CD14-positive monocyte (primary cell): ENCODE measurements around the gene TANC1. TPM values are rescaled to one million over a fixed set of nuclear protein-coding genes. Genes with fewer than 3 reads are reported as not detected.

Experiments used
- DNase-seq, 3 donors: peaks; one replicate each; pipeline ENCODE4 v3.0.0-alpha.2; 2011 to 2022
- H2AFZ ChIP-seq: 2 replicates; pipeline ENCODE4 v1.6.0; 2012; ENCODE audit warnings: mild to moderate bottlenecking, low read depth, low read length, inconsistent platforms; ENCODE audit not compliant: insufficient read depth, poor library complexity, severe bottlenecking
- H3K27ac ChIP-seq, 2 donors: 1 replicate in 1 of 2; 2 replicates in 1 of 2; pipeline ENCODE4 v1.5.1; 2012 to 2013; ENCODE audit warnings: low read length in 2 of 2, control low read depth in 1 of 2, inconsistent platforms in 1 of 2, low read depth in 1 of 2, mild to moderate bottlenecking in 1 of 2
- H3K27me3 ChIP-seq, 2 donors: one replicate each; pipeline versions ENCODE4 v1.6.0 to v1.6.1; 2011 to 2013; ENCODE audit warnings: low read length in 2 of 2; ENCODE audit not compliant: control insufficient read depth in 2 of 2, insufficient read depth in 2 of 2
- H3K36me3 ChIP-seq, 2 donors: replicated peaks in 1 of 2; 1 replicate in 1 of 2; 2 replicates in 1 of 2; pipeline versions ENCODE4 v1.5.1 to v1.6.1; 2012 to 2013; ENCODE audit warnings: low read length in 2 of 2, control low read depth in 1 of 2, inconsistent platforms in 1 of 2, mild to moderate bottlenecking in 1 of 2; ENCODE audit not compliant: insufficient read depth in 2 of 2, control insufficient read depth in 1 of 2
- H3K4me1 ChIP-seq, 2 donors: 1 replicate in 1 of 2; 2 replicates in 1 of 2; pipeline versions ENCODE4 v1.5.1 to v1.6.1; 2012 to 2013; ENCODE audit warnings: low read length in 2 of 2, control low read depth in 1 of 2, inconsistent platforms in 1 of 2, mild to moderate bottlenecking in 1 of 2, moderate library complexity in 1 of 2; ENCODE audit not compliant: insufficient read depth in 2 of 2, control insufficient read depth in 1 of 2
- H3K4me2 ChIP-seq: replicated peaks from 2 replicates; pipeline ENCODE3; 2012; ENCODE audit warnings: low read length, moderate library complexity, mild to moderate bottlenecking; ENCODE audit not compliant: poor library complexity, severe bottlenecking; ENCODE audit errors: extremely low read depth
- H3K4me3 ChIP-seq, 3 experiments: fragments of 200-600 bp in 1 of 3; sonication (generic) in 1 of 3; replicated peaks in 1 of 3; 1 replicate in 2 of 3; 2 replicates in 1 of 3; pipeline ENCODE4 v1.5.1; 2011 to 2013; ENCODE audit warnings: low read length in 3 of 3, mild to moderate bottlenecking in 3 of 3, control low read depth in 2 of 3, low read depth in 2 of 3, inconsistent platforms in 1 of 3, moderate library complexity in 1 of 3
- H3K79me2 ChIP-seq: 2 replicates; pipeline ENCODE4 v1.6.0; 2012; ENCODE audit warnings: mild to moderate bottlenecking, control low read depth, inconsistent platforms, low read length, moderate library complexity; ENCODE audit not compliant: insufficient read depth
- H3K9ac ChIP-seq: 2 replicates; pipeline ENCODE4 v1.6.0; 2017; ENCODE audit warnings: low read length, mild to moderate bottlenecking; ENCODE audit not compliant: insufficient read depth, poor library complexity, severe bottlenecking
- H3K9me3 ChIP-seq, 2 donors: replicated peaks in 1 of 2; 1 replicate in 1 of 2; 2 replicates in 1 of 2; pipeline versions ENCODE4 v1.5.1 to v1.6.1; 2012 to 2013; ENCODE audit warnings: low read length in 2 of 2, control low read depth in 1 of 2; ENCODE audit not compliant: control insufficient read depth in 1 of 2, insufficient read depth in 1 of 2
- H4K20me1 ChIP-seq: 2 replicates; pipeline ENCODE4 v1.6.0; 2012; ENCODE audit warnings: mild to moderate bottlenecking, low read length, control low read depth, moderate library complexity; ENCODE audit not compliant: insufficient read depth
- H3K27ac Mint-ChIP-seq, 7 donors: one replicate each; pipeline ENCODE4 v1.8.0; 2020; ENCODE audit warnings: mild to moderate bottlenecking in 7 of 7, mixed read lengths in 7 of 7, moderate library complexity in 6 of 7, inconsistent platforms in 2 of 7
- H3K27me3 Mint-ChIP-seq, 3 donors: one replicate each; pipeline ENCODE4 v1.8.0; 2021 to 2022; ENCODE audit warnings: low read depth in 3 of 3, mild to moderate bottlenecking in 3 of 3, mixed read lengths in 3 of 3, moderate library complexity in 3 of 3, inconsistent platforms in 1 of 3
- H3K36me3 Mint-ChIP-seq, 2 donors: one replicate each; pipeline ENCODE4 v1.8.0; 2020; ENCODE audit warnings: mixed read lengths in 2 of 2, inconsistent platforms in 1 of 2, mild to moderate bottlenecking in 1 of 2
- H3K4me1 Mint-ChIP-seq: one replicate; pipeline ENCODE4 v1.8.0; 2020; ENCODE audit warnings: mild to moderate bottlenecking, mixed read lengths
- H3K4me3 Mint-ChIP-seq, 2 donors: one replicate each; pipeline ENCODE4 v1.8.0; 2020; ENCODE audit warnings: mild to moderate bottlenecking in 2 of 2, mixed read lengths in 2 of 2, moderate library complexity in 1 of 2
- H3K9me3 Mint-ChIP-seq, 7 donors: one replicate each; pipeline ENCODE4 v1.8.0; 2020 to 2022; ENCODE audit warnings: mixed read lengths in 7 of 7, mild to moderate bottlenecking in 6 of 7, moderate library complexity in 6 of 7, inconsistent platforms in 2 of 7
- WGBS: methylation state at CpG from one replicate; pipeline ENCODE4 v1.1.5; 2013; ENCODE audit warnings: missing lambda C conversion rate; ENCODE audit not compliant: insufficient coverage; 5-methylcytosine and 5-hydroxymethylcytosine counted together
- intact Hi-C, 2 donors: fragments of 100-400 bp; cut with micrococcal nuclease; formaldehyde crosslinking; loops; one replicate each; pipeline versions ENCODE4 v1.15.0 to v1.15.1; 2023
- polyA plus RNA-seq, 3 donors: library from polyadenylated mRNA; depleted of rRNA in 1 of 3; unstranded in 2 of 3; stranded (reverse) in 1 of 3; fragments of 300-500 nt in 2 of 3; fragments of >200 nt in 1 of 3; fragmentation: Illumina TruSeq in 2 of 3; gene quantifications; 1 replicate in 2 of 3; 2 replicates in 1 of 3; pipeline ENCODE4 v1.2.3, GENCODE V29; 2012 to 2021
- TF ChIP-seq, protein P1 (sequence below): fragments of 200-600 bp; IDR thresholded peaks from one replicate; pipeline ENCODE4 v1.8.0; 2022; ENCODE audit warnings: antibody characterized with exemption, mild to moderate bottlenecking

TANC1 gene
- polyA plus RNA-seq, 3 donors, result 0.04 TPM; not detected in 2

DNA sequence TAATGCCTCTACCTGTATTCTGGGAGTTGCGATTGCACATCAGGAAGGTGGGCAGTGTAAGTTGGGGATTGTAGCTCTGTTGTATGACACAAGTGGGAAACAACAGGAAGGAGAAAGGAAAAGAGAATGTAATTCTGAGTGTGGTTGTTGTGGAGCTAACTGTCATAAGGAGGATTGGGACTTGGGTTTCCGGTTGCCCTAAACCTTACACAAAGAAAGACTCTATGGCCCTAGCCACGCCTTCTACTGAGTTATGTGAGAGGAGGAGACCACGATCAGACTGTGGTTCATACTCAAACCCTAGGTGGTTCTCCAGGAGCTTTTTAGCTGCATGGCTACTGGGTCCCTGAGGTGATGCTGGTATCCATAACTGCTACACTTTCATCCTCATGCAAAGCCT is 86.5 kb downstream of the TANC1 start:
- no peaks in the 10 kb centered on the region for H3K9me3 ChIP-seq
- DNase-seq, result no peak
- Mint-ChIP-seq H3K27ac (no peak overlapping the region), H3K4me3 (no peak overlapping the region), H3K36me3 (no peaks in the 10 kb centered on the region), H3K9me3 (no peaks in the 10 kb centered on the region), H3K27me3 (peaks cover 0 to 1% (median 0%) of the 10 kb centered on the region in 3 donors), H3K4me1 (no peaks in the 10 kb centered on the region)
- H3K4me2 ChIP-seq, result no peak overlapping the region
- no peaks in the 10 kb centered on the region for H3K79me2 ChIP-seq
- no peak overlapping the region for H3K9ac ChIP-seq
- no peaks in the 10 kb centered on the region for H3K36me3 ChIP-seq
- no peak overlapping the region for H3K4me3 ChIP-seq
- no peaks in the 10 kb centered on the region for H3K27me3 ChIP-seq
- no peak overlapping the region for H3K27ac ChIP-seq
- no peak overlapping the region for H2AFZ ChIP-seq
- no CpG with 5 or more reads among the region's 4 CpGs for WGBS
- intact Hi-C loops, result no loop called here
- no peaks in the 10 kb centered on the region for H4K20me1 ChIP-seq
- TF ChIP-seq, protein P1, sequence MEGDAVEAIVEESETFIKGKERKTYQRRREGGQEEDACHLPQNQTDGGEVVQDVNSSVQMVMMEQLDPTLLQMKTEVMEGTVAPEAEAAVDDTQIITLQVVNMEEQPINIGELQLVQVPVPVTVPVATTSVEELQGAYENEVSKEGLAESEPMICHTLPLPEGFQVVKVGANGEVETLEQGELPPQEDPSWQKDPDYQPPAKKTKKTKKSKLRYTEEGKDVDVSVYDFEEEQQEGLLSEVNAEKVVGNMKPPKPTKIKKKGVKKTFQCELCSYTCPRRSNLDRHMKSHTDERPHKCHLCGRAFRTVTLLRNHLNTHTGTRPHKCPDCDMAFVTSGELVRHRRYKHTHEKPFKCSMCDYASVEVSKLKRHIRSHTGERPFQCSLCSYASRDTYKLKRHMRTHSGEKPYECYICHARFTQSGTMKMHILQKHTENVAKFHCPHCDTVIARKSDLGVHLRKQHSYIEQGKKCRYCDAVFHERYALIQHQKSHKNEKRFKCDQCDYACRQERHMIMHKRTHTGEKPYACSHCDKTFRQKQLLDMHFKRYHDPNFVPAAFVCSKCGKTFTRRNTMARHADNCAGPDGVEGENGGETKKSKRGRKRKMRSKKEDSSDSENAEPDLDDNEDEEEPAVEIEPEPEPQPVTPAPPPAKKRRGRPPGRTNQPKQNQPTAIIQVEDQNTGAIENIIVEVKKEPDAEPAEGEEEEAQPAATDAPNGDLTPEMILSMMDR, result no peak
- no peaks in the 10 kb centered on the region for H3K4me1 ChIP-seq

GRCh38 chr2:159060518-159060917 is 92.1 kb downstream of the TANC1 start:
- H3K4me3 Mint-ChIP-seq, result no peak overlapping the region
- TF ChIP-seq, protein P1, result no peak
- Histone ChIP-seq H2AFZ (no peak overlapping the region), H3K9ac (no peak overlapping the region), H3K4me3 (no peak overlapping the region), H3K36me3 (no peaks in the 10 kb centered on the region), H3K9me3 (no peaks in the 10 kb centered on the region), H3K27me3 (no peaks in the 10 kb centered on the region), H3K79me2 (no peaks in the 10 kb centered on the region), H3K4me1 (no peaks in the 10 kb centered on the region), H4K20me1 (no peaks in the 10 kb centered on the region), H3K27ac (no peak overlapping the region), H3K4me2 (no peak overlapping the region)
- H3K9me3 Mint-ChIP-seq, result no peaks in the 10 kb centered on the region
- no peaks in the 10 kb centered on the region for H3K4me1 Mint-ChIP-seq
- 100% methylated on average over 1 of the region's 3 CpGs for WGBS
- H3K36me3 Mint-ChIP-seq, result no peaks in the 10 kb centered on the region
- no peak overlapping the region for H3K27ac Mint-ChIP-seq
- no peak for DNase-seq
- intact Hi-C loops, result no loop called here
- H3K27me3 Mint-ChIP-seq, result no peaks in the 10 kb centered on the region
